HCT116 (cell line): ENCODE measurements around the gene SHISA6. TPM values are rescaled to one million over a fixed set of nuclear protein-coding genes. Genes with fewer than 3 reads are reported as not detected.

ENCODE experiments used
- ATAC-seq: fragments of 200-7000 bp; cut with Tn5 transposase; 2 replicates; pipeline ENCODE4 v1.9.1; 2020; ENCODE audit warnings: mild to moderate bottlenecking, moderate library complexity
- BruUV-seq: library from RNA; stranded (reverse); fragments of 400-500 nt; replicated peaks from 2 replicates; lab custom pipeline; 2021; lab: Mats Ljungman, UMichigan
- CTCF ChIA-PET: fragments of 300-600 bp; sonication (Branson Sonifier 250); formaldehyde crosslinking; loops from one replicate; lab custom pipeline; 2021; ENCODE audit warnings: antibody characterized with exemption; lab: Charles Lee
- POLR2A ChIA-PET: fragments of 300-600, 350-600 bp; sonication (Branson Sonifier 250); formaldehyde crosslinking; loops from one replicate; lab custom pipeline; 2021; ENCODE audit warnings: antibody characterized with exemption; lab: Charles Lee
- RAD21 ChIA-PET, 2 experiments: fragments of 300-600 bp; sonication (Branson Sonifier 250); formaldehyde crosslinking; loops; one replicate each; lab custom pipeline; 2023; ENCODE audit warnings: low total read pairs in 2 of 2; ENCODE audit not compliant: uncharacterized antibody in 2 of 2, unreplicated experiment in 2 of 2, low non-redundant PET in 1 of 2; lab: Charles Lee
- DNase-seq: peaks from one replicate; pipeline ENCODE4 v3.0.0-alpha.2; 2010; ENCODE audit warnings: low read depth, low spot score
- H2AFZ ChIP-seq: fragments of 200-600 bp; shearing (Covaris generic), sonication (generic); 2 replicates; pipeline ENCODE4 v1.6.1; 2017; ENCODE audit warnings: low read depth, mixed run types, mixed read lengths, antibody characterized with exemption, low read length; ENCODE audit not compliant: poor library complexity, severe bottlenecking
- H3K27ac ChIP-seq: 2 replicates; pipeline ENCODE4 v1.5.1; 2012; ENCODE audit warnings: low read depth, low read length
- H3K27me3 ChIP-seq: fragments of 200-600 bp; sonication (generic); 2 replicates; pipeline ENCODE4 v1.6.1; 2016; ENCODE audit warnings: mixed run types, low read length, mixed read lengths; ENCODE audit not compliant: insufficient read depth
- H3K36me3 ChIP-seq, 2 experiments: fragments of 200-500 bp in 1 of 2; fragments of 200-600 bp in 1 of 2; sonication (Bioruptor generic) in 1 of 2; sonication (generic) in 1 of 2; 2 replicates each; pipeline versions ENCODE4 v1.5.1 to v1.6.1; 2014 to 2016; ENCODE audit warnings: low read length in 2 of 2, inconsistent platforms in 1 of 2, mixed read lengths in 1 of 2, mixed run types in 1 of 2; ENCODE audit not compliant: insufficient read depth in 2 of 2, control insufficient read depth in 1 of 2
- H3K4me1 ChIP-seq, 2 experiments: fragments of 200-600 bp in 1 of 2; sonication (generic) in 1 of 2; 2 replicates each; pipeline versions ENCODE4 v1.5.1 to v1.6.1; 2012 to 2017; ENCODE audit warnings: low read length in 2 of 2, inconsistent platforms in 1 of 2, mild to moderate bottlenecking in 1 of 2, mixed read lengths in 1 of 2, mixed run types in 1 of 2, moderate library complexity in 1 of 2; ENCODE audit not compliant: insufficient read depth in 2 of 2, control insufficient read depth in 1 of 2
- H3K4me2 ChIP-seq: fragments of 200-600 bp; sonication (generic); 2 replicates; pipeline ENCODE4 v1.6.1; 2017; ENCODE audit warnings: mixed run types, low read length, mixed read lengths
- H3K4me3 ChIP-seq, 2 experiments: fragments of 200-600 bp in 1 of 2; sonication (generic) in 1 of 2; replicated peaks in 1 of 2; 2 replicates each; pipeline ENCODE4 v1.5.1; 2011 to 2016; ENCODE audit warnings: low read length in 2 of 2, control low read depth in 1 of 2, low read depth in 1 of 2, mild to moderate bottlenecking in 1 of 2, mixed read lengths in 1 of 2, mixed run types in 1 of 2
- H3K79me2 ChIP-seq: fragments of 200-600 bp; sonication (generic); 2 replicates; pipeline ENCODE4 v1.6.1; 2017; ENCODE audit warnings: mild to moderate bottlenecking, mixed run types, low read length, moderate library complexity, mixed read lengths; ENCODE audit not compliant: insufficient read depth
- H3K9ac ChIP-seq: fragments of 200-600 bp; sonication (generic); 2 replicates; pipeline ENCODE4 v1.6.1; 2016; ENCODE audit warnings: low read length, mixed read lengths
- H3K9me2 ChIP-seq: fragments of 200-600 bp; sonication (generic), shearing (Covaris generic); 2 replicates; pipeline ENCODE4 v1.6.1; 2017; ENCODE audit warnings: mixed run types, mild to moderate bottlenecking, moderate library complexity; ENCODE audit not compliant: insufficient read depth
- H3K9me3 ChIP-seq, 2 experiments: fragments of 200-500 bp in 1 of 2; fragments of 200-600 bp in 1 of 2; sonication (Bioruptor generic) in 1 of 2; sonication (generic) in 1 of 2; 2 replicates each; pipeline ENCODE4 v1.6.1; 2014 to 2017; ENCODE audit warnings: low read length in 2 of 2, mixed read lengths in 2 of 2, inconsistent platforms in 1 of 2, low read depth in 1 of 2, mild to moderate bottlenecking in 1 of 2, mixed run types in 1 of 2, moderate library complexity in 1 of 2; ENCODE audit not compliant: control insufficient read depth in 1 of 2, insufficient read depth in 1 of 2
- H4K20me1 ChIP-seq: fragments of 200-600 bp; sonication (generic), shearing (Covaris generic); 2 replicates; pipeline ENCODE4 v1.6.1; 2017; ENCODE audit warnings: mixed run types, mild to moderate bottlenecking, moderate library complexity; ENCODE audit not compliant: insufficient read depth
- ATF3 ChIP-seq: IDR thresholded peaks from 2 replicates; pipeline ENCODE4 v1.6.1; 2012
- CEBPB ChIP-seq: IDR thresholded peaks from 2 replicates; pipeline ENCODE4 v1.6.1; 2012; ENCODE audit warnings: low read depth
- EGR1 ChIP-seq: IDR thresholded peaks from 2 replicates; pipeline ENCODE4 v1.6.1; 2012; ENCODE audit warnings: low read depth
- EZH2 ChIP-seq: fragments of 200-600 bp; sonication (generic); IDR thresholded peaks from 2 replicates; pipeline ENCODE4 v1.6.1; 2017; ENCODE audit warnings: antibody characterized with exemption, mixed run types
- EZH2phosphoT487 ChIP-seq: fragments of 200-600 bp; IDR thresholded peaks from 2 replicates; pipeline ENCODE4 v1.6.1; 2018; ENCODE audit warnings: antibody characterized with exemption, borderline replicate concordance
- JUND ChIP-seq: IDR thresholded peaks from 2 replicates; pipeline ENCODE4 v1.6.1; 2012
- POLR2A ChIP-seq: IDR thresholded peaks from 2 replicates; pipeline ENCODE4 v1.7.0; 2011; ENCODE audit warnings: borderline replicate concordance; ENCODE audit not compliant: insufficient read depth, insufficient read length; ENCODE audit errors: extremely low read depth
- REST ChIP-seq: IDR thresholded peaks from 2 replicates; pipeline ENCODE4 v1.6.1; 2012; ENCODE audit warnings: low read depth
- SRF ChIP-seq: IDR thresholded peaks from 2 replicates; pipeline ENCODE4 v1.6.1; 2012; ENCODE audit warnings: low read depth
- intact Hi-C: fragments of 100-400 bp; cut with micrococcal nuclease; formaldehyde crosslinking; loops from 2 replicates; pipeline ENCODE4 v1.10.0; 2022
- total RNA-seq: library from RNA; stranded (reverse); gene quantifications from one replicate; pipeline ENCODE4 v1.2.1, GENCODE V29; 2021; ENCODE audit not compliant: unreplicated experiment

SHISA6 gene
- total RNA-seq, 1 experiment from 2014 or later: not detected

- BruUV-seq: no TSS peak
Observed at GRCh38 chr17:11242411-11242810, 1.4 kb downstream of the SHISA6 start.

More at GRCh38 chr17:11242411-11242810, 1.4 kb downstream of the SHISA6 start:
- H3K4me2 ChIP-seq: no peak overlapping the region
- H3K9me2 ChIP-seq: no peaks in the 10 kb centered on the region
- TF ChIP-seq POLR2A: no peak
- TF ChIP-seq JUND: no peak
- TF ChIP-seq EGR1: no peak
- no peak for TF ChIP-seq EZH2phosphoT487
- no peak for TF ChIP-seq EZH2
- TF ChIP-seq ATF3: no peak
- no peak for TF ChIP-seq REST
- TF ChIP-seq CEBPB: no peak
- TF ChIP-seq SRF: no peak
- no peaks in the 10 kb centered on the region for H3K79me2 ChIP-seq
- H3K4me3 ChIP-seq: no peak overlapping the region
- DNase-seq (no peak), ATAC-seq (no peak)
- H3K9ac ChIP-seq: no peak overlapping the region
- H3K36me3 ChIP-seq: no peaks in the 10 kb centered on the region
- no peak overlapping the region for H3K27ac ChIP-seq
- intact Hi-C loops: no loop called here
- no peaks in the 10 kb centered on the region for H3K27me3 ChIP-seq
- CTCF ChIA-PET: no interaction called here
- POLR2A ChIA-PET: no interaction called here
- H2AFZ ChIP-seq: no peak overlapping the region
- H4K20me1 ChIP-seq: no peaks in the 10 kb centered on the region
- H3K4me1 ChIP-seq: no peaks in the 10 kb centered on the region
- peaks cover 0 to 18% of the 10 kb centered on the region in 2 experiments; a peak in 2 of 4 replicates for H3K9me3 ChIP-seq
- RAD21 ChIA-PET: no interaction called here
